H1 (cell line): ENCODE data around the gene CYP26C1. TPM values are rescaled to one million over a fixed set of nuclear protein-coding genes. Genes with fewer than 3 reads are reported as not detected.

Source experiments
- CTCF ChIA-PET: fragments of 300-600 bp; sonication (Branson Sonifier 250); formaldehyde crosslinking; loops from one replicate; lab custom pipeline; 2021; ENCODE audit not compliant: partially characterized antibody; lab: Charles Lee
- POLR2A ChIA-PET: fragments of 300-600 bp; sonication (Branson Sonifier 250); formaldehyde crosslinking; loops from one replicate; lab custom pipeline; 2021; ENCODE audit warnings: inconsistent platforms; ENCODE audit not compliant: partially characterized antibody; lab: Charles Lee
- DNase-seq, 2 experiments: peaks; one replicate each; pipeline versions ENCODE4 v3.0.0 to v3.0.0-alpha.2; 2010 to 2022; ENCODE audit warnings: low spot score in 2 of 2, low read depth in 1 of 2, mixed read lengths in 1 of 2
- FAIRE-seq: peaks from 2 replicates; lab custom pipeline; 2011; peaks lifted over from hg19 to GRCh38; lab: Jason Lieb, UNC
- H2AFZ ChIP-seq: 2 replicates; pipeline ENCODE4 v1.8.1; 2012; ENCODE audit warnings: low read length, inconsistent platforms
- H2AK5ac ChIP-seq: 2 replicates; pipeline ENCODE4 v1.6.1; 2013; ENCODE audit warnings: low read depth, low read length
- H2BK120ac ChIP-seq: replicated peaks from 2 replicates; pipeline ENCODE3; 2013; ENCODE audit warnings: low read depth, low read length, inconsistent platforms
- H2BK12ac ChIP-seq: 2 replicates; pipeline ENCODE4 v1.6.1; 2013; ENCODE audit warnings: low read depth, low read length
- H2BK15ac ChIP-seq: 2 replicates; pipeline ENCODE4 v1.6.1; 2013; ENCODE audit warnings: low read length
- H2BK20ac ChIP-seq: 2 replicates; pipeline ENCODE4 v1.6.1; 2013; ENCODE audit warnings: low read length
- H2BK5ac ChIP-seq: 2 replicates; pipeline ENCODE4 v1.6.1; 2013; ENCODE audit warnings: low read depth, low read length
- H3K14ac ChIP-seq: 2 replicates; pipeline ENCODE4 v1.6.1; 2013; ENCODE audit warnings: inconsistent platforms; ENCODE audit not compliant: insufficient read length
- H3K18ac ChIP-seq: 2 replicates; pipeline ENCODE4 v1.6.1; 2013; ENCODE audit warnings: low read length; ENCODE audit errors: extremely low read depth
- H3K23ac ChIP-seq: 2 replicates; pipeline ENCODE4 v1.6.1; 2013; ENCODE audit warnings: inconsistent platforms; ENCODE audit not compliant: insufficient read length
- H3K23me2 ChIP-seq: 2 replicates; pipeline ENCODE4 v1.6.1; 2013; ENCODE audit warnings: low read depth, low read length
- H3K27ac ChIP-seq: 2 replicates; pipeline ENCODE4 v1.6.1; 2011; ENCODE audit warnings: low read depth, low read length, inconsistent platforms
- H3K27me3 ChIP-seq, 4 experiments: replicated peaks in 1 of 4; 1 replicate in 1 of 4; 2 replicates in 3 of 4; pipeline versions ENCODE4 v1.6.1 to v1.8.1; 2011 to 2013; ENCODE audit warnings: low read length in 3 of 4, mild to moderate bottlenecking in 3 of 4, inconsistent platforms in 2 of 4, mixed read lengths in 2 of 4, moderate library complexity in 1 of 4; ENCODE audit not compliant: control insufficient read depth in 3 of 4, insufficient read depth in 3 of 4; ENCODE audit errors: extremely low read depth in 1 of 4
- H3K36me3 ChIP-seq, 4 experiments: 2 replicates each; pipeline versions ENCODE4 v1.6.1 to v1.8.1; 2011 to 2013; ENCODE audit warnings: mild to moderate bottlenecking in 4 of 4, low read length in 3 of 4, moderate library complexity in 2 of 4, control low read depth in 1 of 4, inconsistent platforms in 1 of 4; ENCODE audit not compliant: insufficient read depth in 4 of 4, control insufficient read depth in 2 of 4
- H3K4ac ChIP-seq: replicated peaks from 2 replicates; pipeline ENCODE3; 2013; ENCODE audit warnings: low read length, low read depth, mixed read lengths, inconsistent platforms; ENCODE audit not compliant: insufficient read length
- H3K4me1 ChIP-seq, 4 experiments: replicated peaks in 1 of 4; 1 replicate in 1 of 4; 2 replicates in 3 of 4; pipeline versions ENCODE4 v1.6.1 to v1.8.1; 2011 to 2013; ENCODE audit warnings: low read length in 3 of 4, inconsistent platforms in 2 of 4, mixed read lengths in 1 of 4; ENCODE audit not compliant: insufficient read depth in 4 of 4, control insufficient read depth in 3 of 4
- H3K4me2 ChIP-seq, 2 experiments: 2 replicates each; pipeline versions ENCODE4 v1.6.1 to v1.8.1; 2011 to 2013; ENCODE audit warnings: low read depth in 2 of 2, low read length in 2 of 2, control low read depth in 1 of 2, inconsistent platforms in 1 of 2, mild to moderate bottlenecking in 1 of 2; ENCODE audit not compliant: insufficient read depth in 1 of 2
- H3K4me3 ChIP-seq, 4 experiments: fragments of 200-600, 300-600 bp in 1 of 4; sonication (generic), shearing (Covaris generic), sonication (Bioruptor Twin) in 1 of 4; 2 replicates each; pipeline versions ENCODE4 v1.5.1 to v1.8.1; 2011 to 2016; ENCODE audit warnings: low read length in 4 of 4, low read depth in 3 of 4, control low read depth in 2 of 4, inconsistent platforms in 2 of 4, mild to moderate bottlenecking in 2 of 4, mixed read lengths in 1 of 4, moderate library complexity in 1 of 4; ENCODE audit not compliant: insufficient read depth in 2 of 4; ENCODE audit errors: extremely low read depth in 1 of 4
- H3K56ac ChIP-seq: replicated peaks from 2 replicates; pipeline ENCODE3; 2013; ENCODE audit warnings: low read depth, mild to moderate bottlenecking, mixed read lengths, low read length, inconsistent platforms; ENCODE audit not compliant: insufficient read length
- H3K79me1 ChIP-seq: 2 replicates; pipeline ENCODE4 v1.6.1; 2013; ENCODE audit warnings: low read depth, low read length, control low read depth
- H3K79me2 ChIP-seq, 2 experiments: 2 replicates each; pipeline versions ENCODE4 v1.6.1 to v1.8.1; 2012 to 2013; ENCODE audit warnings: low read length in 2 of 2, mild to moderate bottlenecking in 2 of 2, inconsistent platforms in 1 of 2; ENCODE audit not compliant: insufficient read depth in 2 of 2, control insufficient read depth in 1 of 2
- H3K9ac ChIP-seq, 4 experiments: replicated peaks in 1 of 4; 1 replicate in 1 of 4; 2 replicates in 3 of 4; pipeline versions ENCODE4 v1.6.1 to v1.8.1; 2011 to 2013; ENCODE audit warnings: low read depth in 3 of 4, low read length in 3 of 4, control low read depth in 2 of 4, mild to moderate bottlenecking in 2 of 4, moderate library complexity in 2 of 4, inconsistent platforms in 1 of 4; ENCODE audit errors: extremely low read depth in 1 of 4
- H3K9me3 ChIP-seq, 2 experiments: 2 replicates each; pipeline versions ENCODE4 v1.6.1 to v1.8.1; 2012 to 2013; ENCODE audit warnings: mild to moderate bottlenecking in 2 of 2, moderate library complexity in 2 of 2, control low read depth in 1 of 2, inconsistent platforms in 1 of 2, low read depth in 1 of 2, low read length in 1 of 2, mixed read lengths in 1 of 2; ENCODE audit not compliant: insufficient read depth in 2 of 2
- H4K20me1 ChIP-seq, 2 experiments: replicated peaks in 1 of 2; 2 replicates each; pipeline versions ENCODE3 to v1.8.1; 2011 to 2013; ENCODE audit warnings: inconsistent platforms in 2 of 2, low read length in 2 of 2, mild to moderate bottlenecking in 1 of 2; ENCODE audit not compliant: insufficient read depth in 2 of 2, control insufficient read depth in 1 of 2
- H4K5ac ChIP-seq: 2 replicates; pipeline ENCODE4 v1.6.1; 2013; ENCODE audit warnings: low read length, low read depth, mixed read lengths, inconsistent platforms; ENCODE audit not compliant: insufficient read length
- H4K8ac ChIP-seq: 2 replicates; pipeline ENCODE4 v1.8.0; 2013; ENCODE audit warnings: mild to moderate bottlenecking, moderate library complexity, low read length, inconsistent platforms; ENCODE audit not compliant: insufficient read depth; ENCODE audit errors: extremely low read depth
- H4K91ac ChIP-seq: replicated peaks from 2 replicates; pipeline ENCODE3; 2013; ENCODE audit warnings: low read length, mixed read lengths, inconsistent platforms; ENCODE audit not compliant: insufficient read length
- BACH1 ChIP-seq: IDR thresholded peaks from 2 replicates; pipeline ENCODE4 v1.6.1; 2012; ENCODE audit warnings: low read length, improper control_type of control experiment
- E2F6 ChIP-seq: IDR thresholded peaks from 2 replicates; pipeline ENCODE4 v1.6.1; 2012; ENCODE audit warnings: inconsistent platforms
- JUN ChIP-seq: IDR thresholded peaks from 2 replicates; pipeline ENCODE4 v1.6.1; 2011; ENCODE audit warnings: low read depth, mild to moderate bottlenecking, improper control_type of control experiment, low read length
- KDM4A ChIP-seq: IDR thresholded peaks from one replicate; pipeline ENCODE4 v1.7.1; 2012; ENCODE audit warnings: low read depth, mild to moderate bottlenecking, moderate library complexity, low read length, inconsistent platforms; ENCODE audit not compliant: severe bottlenecking
- POLR2AphosphoS5 ChIP-seq: IDR thresholded peaks from 2 replicates; pipeline ENCODE4 v1.6.1; 2011; ENCODE audit warnings: low read depth, low read length
- POU5F1 ChIP-seq: IDR thresholded peaks from 2 replicates; pipeline ENCODE4 v1.6.1; 2011; ENCODE audit warnings: low read depth, mild to moderate bottlenecking, low read length, moderate library complexity
- RFX5 ChIP-seq: IDR thresholded peaks from 2 replicates; pipeline ENCODE4 v1.6.1; 2011; ENCODE audit warnings: low read depth, low read length, improper control_type of control experiment, borderline replicate concordance
- SIRT6 ChIP-seq: IDR thresholded peaks from one replicate; pipeline ENCODE4 v1.7.1; 2012; ENCODE audit warnings: low read length, inconsistent platforms
- SP2 ChIP-seq: IDR thresholded peaks from 2 replicates; pipeline ENCODE4 v1.6.1; 2012; ENCODE audit warnings: mild to moderate bottlenecking, low read length, inconsistent platforms
- TAF1 ChIP-seq: IDR thresholded peaks from 2 replicates; pipeline ENCODE4 v1.6.1; 2011; ENCODE audit warnings: mild to moderate bottlenecking, low read depth, low read length
- TAF7 ChIP-seq: optimal IDR thresholded peaks from 2 replicates; pipeline ENCODE3; 2011; ENCODE audit warnings: low read depth, mild to moderate bottlenecking, inconsistent platforms, low read length, moderate library complexity, borderline replicate concordance
- TEAD4 ChIP-seq: IDR thresholded peaks from 2 replicates; pipeline ENCODE4 v1.6.1; 2012; ENCODE audit warnings: low read depth, low read length, inconsistent platforms, mixed read lengths
- ZNF274 ChIP-seq: IDR thresholded peaks from 2 replicates; pipeline ENCODE4 v1.7.0; 2012; ENCODE audit warnings: low read length, borderline replicate concordance; ENCODE audit errors: extremely low read depth
- WGBS, 2 experiments: shearing (Covaris generic) in 1 of 2; methylation state at CpG; one replicate each; pipeline versions ENCODE4 v1.1.6 to v1.1.7; 2013 to 2015; ENCODE audit warnings: low lambda C conversion rate in 2 of 2, mixed read lengths in 2 of 2, inconsistent platforms in 1 of 2, low coverage in 1 of 2, missing lambda C conversion rate in 1 of 2; ENCODE audit not compliant: insufficient replicate concordance in 2 of 2, insufficient coverage in 1 of 2, insufficient read length in 1 of 2; ENCODE audit errors: extremely low coverage in 1 of 2, missing lambda C conversion rate in 1 of 2; 5-methylcytosine and 5-hydroxymethylcytosine counted together
- polyA plus RNA-seq, 7 experiments: library from polyadenylated mRNA; depleted of rRNA in 3 of 7; stranded (reverse) in 5 of 7; unstranded in 2 of 7; fragments of >200 nt in 5 of 7; fragments of 200-250 nt in 2 of 7; gene quantifications; 1 replicate in 5 of 7; 2 replicates in 1 of 7; 4 replicates in 1 of 7; pipeline versions ENCODE4 v1.2.1 to v1.2.3, GENCODE V29; 2011 to 2013; ENCODE audit warnings: missing spikeins in 2 of 7, mixed read lengths in 2 of 7
- total RNA-seq: library from RNA; stranded (reverse); fragmentation: NEBNext Ultra II Directional; extraction: Animal tissue kit (Norgen Biotek cat#: 25700); gene quantifications from 2 replicates; pipeline ENCODE4 v1.2.1, GENCODE V29; 2021
- TF ChIP-seq, protein P1 (sequence below): IDR thresholded peaks from 2 replicates; pipeline ENCODE4 v1.6.1; 2012; ENCODE audit warnings: inconsistent platforms

CYP26C1 gene
- total and polyA plus RNA-seq, 2 of the 8 experiments (the other 6 are each of a cell fraction or from before 2014, with no cell fraction given): 0.12 to 0.28 TPM

DNA sequence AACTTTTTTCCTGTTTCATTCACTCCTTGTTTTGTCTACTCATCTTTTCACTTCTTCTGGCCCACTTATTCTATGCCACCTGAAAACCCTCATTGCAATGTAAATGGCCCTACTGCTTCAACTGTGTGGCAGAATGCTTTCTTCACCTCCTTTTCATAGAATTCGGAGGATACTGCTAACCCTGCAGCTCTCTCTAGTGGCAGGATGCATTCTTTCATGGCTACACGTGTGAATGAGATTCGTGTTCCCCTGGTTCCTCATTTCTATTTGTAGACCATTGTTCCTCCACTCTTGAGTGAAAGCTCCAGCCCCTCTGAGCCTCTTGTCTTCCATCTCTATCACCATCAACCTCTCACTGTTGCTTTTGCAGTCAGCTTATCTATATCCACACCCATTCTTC lies 20.9 kb upstream of the CYP26C1 start:
- no peaks in the 10 kb centered on the region for H3K36me3 ChIP-seq
- DNase-seq (no peak), FAIRE-seq (peak; percentile 94)
- H2BK12ac ChIP-seq: no peak overlapping the region
- H4K8ac ChIP-seq: no peak overlapping the region
- H2BK5ac ChIP-seq: no peak overlapping the region
- no peak overlapping the region for H2BK20ac ChIP-seq
- no peak overlapping the region for H3K27ac ChIP-seq
- no peaks in the 10 kb centered on the region for H3K79me2 ChIP-seq
- H2AFZ ChIP-seq: peak overlapping the region; percentile 31; the same call in 1 of the 2 replicates
- H3K9me3 ChIP-seq: no peaks in the 10 kb centered on the region
- POLR2A ChIA-PET: interaction anchor here (1.0 kb wide), 1 partner anchor 27 kb away, joined by 3 read pairs; no protein-coding TSS in a partner anchor
- H3K4me3 ChIP-seq: no peak overlapping the region
- H3K79me1 ChIP-seq: no peaks in the 10 kb centered on the region
- H4K5ac ChIP-seq: no peak overlapping the region
- no peak overlapping the region for H2AK5ac ChIP-seq
- no peak overlapping the region for H4K91ac ChIP-seq
- no peak overlapping the region for H3K4ac ChIP-seq
- no peak overlapping the region for H3K14ac ChIP-seq
- CTCF ChIA-PET: interaction anchor here (0.6 to 3.1 kb wide), 24 partner anchors 9 to 310 kb away, joined by 3 to 18 read pairs (median 5); no protein-coding TSS in a partner anchor
- H3K23me2 ChIP-seq: no peaks in the 10 kb centered on the region; the same call in 1 of the 2 replicates
- no peak overlapping the region for H3K56ac ChIP-seq
- no peaks in the 10 kb centered on the region for H3K27me3 ChIP-seq
- no peak overlapping the region for H2BK15ac ChIP-seq
- no peak overlapping the region for H2BK120ac ChIP-seq
- no peaks in the 10 kb centered on the region for H4K20me1 ChIP-seq
- H3K23ac ChIP-seq: no peak overlapping the region
- no peak overlapping the region for H3K9ac ChIP-seq
- 12% methylated on average over 3 of the region's 3 CpGs; no CpG with 5 or more reads in 1 of the 2 experiments for WGBS, 2 experiments
- peaks cover 0 to 3% (median 0%) of the 10 kb centered on the region in 4 experiments; a peak in 2 of 7 replicates for H3K4me1 ChIP-seq
- H3K18ac ChIP-seq: no peak overlapping the region
- no peak overlapping the region for H3K4me2 ChIP-seq
- TF ChIP-seq SP2: no peak
- TF ChIP-seq JUN: no peak
- TF ChIP-seq, protein P1, sequence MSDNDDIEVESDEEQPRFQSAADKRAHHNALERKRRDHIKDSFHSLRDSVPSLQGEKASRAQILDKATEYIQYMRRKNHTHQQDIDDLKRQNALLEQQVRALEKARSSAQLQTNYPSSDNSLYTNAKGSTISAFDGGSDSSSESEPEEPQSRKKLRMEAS: peak; percentile 59
- TF ChIP-seq POLR2AphosphoS5: no peak
- no peak for TF ChIP-seq TAF7
- 0 out of 2 replicates have a peak, but pooled peaks have one; percentile 20 for TF ChIP-seq TEAD4
- no peak for TF ChIP-seq SIRT6
- TF ChIP-seq POU5F1: no peak
- no peak for TF ChIP-seq ZNF274
- TF ChIP-seq RFX5: no peak
- TF ChIP-seq TAF1: no peak
- TF ChIP-seq E2F6: no peak
- peak; percentile 49; the same call in 1 of the 2 replicates for TF ChIP-seq BACH1
- no peak for TF ChIP-seq KDM4A
